ENCODE measurements around the gene RPL28. TPM values are rescaled to one million over a fixed set of nuclear protein-coding genes. Genes with fewer than 3 reads are reported as not detected.
A peak's percentile ranks its signal among the peaks of the same experiment; 100 is the strongest.

The RPL28 gene
- total RNA-seq, 1 donor from 2014 or later = 118 TPM

- DNase-seq (ENCODE audit: low read depth in 2 of 2) = no peak
Measured at GRCh38 chr19:55423225-55424005, 37.7 kb downstream of the RPL28 start.

- DNase-seq (ENCODE audit: low read depth in 2 of 2) = no peak
Measured at GRCh38 chr19:55424518-55424917, 38.8 kb downstream of the RPL28 start.

GRCh38 chr19:55426042-55426441, 40.3 kb downstream of the RPL28 start:
- no peak for DNase-seq (ENCODE audit: low read depth in 2 of 2)

- no peak for DNase-seq (ENCODE audit: low read depth in 2 of 2)
Measured at GRCh38 chr19:55431183-55431582, 45.5 kb downstream of the RPL28 start.

- no peak for DNase-seq (ENCODE audit: low read depth in 2 of 2)
Measured at GRCh38 chr19:55432241-55432959, 46.7 kb downstream of the RPL28 start.

- no peak for DNase-seq (ENCODE audit: low read depth in 2 of 2)
Measured at GRCh38 chr19:55433292-55433691, 47.6 kb downstream of the RPL28 start.

GRCh38 chr19:55434356-55434919, 48.7 kb downstream of the RPL28 start:
- DNase-seq (ENCODE audit: low read depth in 2 of 2) = no peak

- no peak for DNase-seq (ENCODE audit: low read depth in 2 of 2)
Measured at GRCh38 chr19:55435020-55435419, 49.3 kb downstream of the RPL28 start.

GRCh38 chr19:55436847-55437246, 51.1 kb downstream of the RPL28 start:
- no peak for DNase-seq (ENCODE audit: low read depth in 2 of 2)

GRCh38 chr19:55437410-55437809, 51.7 kb downstream of the RPL28 start:
- peak; percentile 56 to 60 for DNase-seq (ENCODE audit: low read depth in 2 of 2)

GRCh38 chr19:55439052-55439451, 53.3 kb downstream of the RPL28 start:
- no peak for DNase-seq (ENCODE audit: low read depth in 2 of 2)

- no peak for DNase-seq (ENCODE audit: low read depth in 2 of 2)
Measured at GRCh38 chr19:55440411-55441105, 54.8 kb downstream of the RPL28 start.

GRCh38 chr19:55441319-55441691, 55.6 kb downstream of the RPL28 start:
- no peak for DNase-seq (ENCODE audit: low read depth in 2 of 2)

GRCh38 chr19:55441692-55442321, 56.1 kb downstream of the RPL28 start:
- no peak for DNase-seq (ENCODE audit: low read depth in 2 of 2)

- DNase-seq (ENCODE audit: low read depth in 2 of 2) = no peak
Measured at GRCh38 chr19:55442372-55442961, 56.7 kb downstream of the RPL28 start.

GRCh38 chr19:55443045-55443823, 57.5 kb downstream of the RPL28 start, which contains the start of gene SHISA7:
SHISA7 (minus strand) TSS chr19:55443300; CDS start chr19:55442863, 437 bp downstream.
- no peak for DNase-seq (ENCODE audit: low read depth in 2 of 2)

- no peak for DNase-seq (ENCODE audit: low read depth in 2 of 2)
Measured at GRCh38 chr19:55443824-55444480, 58.2 kb downstream of the RPL28 start.

- DNase-seq (ENCODE audit: low read depth in 2 of 2) = no peak
Measured at GRCh38 chr19:55444646-55445045, 58.9 kb downstream of the RPL28 start.

GRCh38 chr19:55446060-55446459, 60.3 kb downstream of the RPL28 start:
- DNase-seq (ENCODE audit: low read depth in 2 of 2) = no peak
